Activated CD4-positive, alpha-beta T cell treated with anti-CD3 and anti-CD28 coated beads for 4 hours (primary cell): ENCODE results near the gene ENTPD1.
A peak's percentile ranks its signal among the peaks of the same experiment; 100 is the strongest.

Source experiments
- DNase-seq, 2 donors: peaks; one replicate each; pipeline ENCODE4 v3.0.0-alpha.2; 2020

ENTPD1 gene

DNA sequence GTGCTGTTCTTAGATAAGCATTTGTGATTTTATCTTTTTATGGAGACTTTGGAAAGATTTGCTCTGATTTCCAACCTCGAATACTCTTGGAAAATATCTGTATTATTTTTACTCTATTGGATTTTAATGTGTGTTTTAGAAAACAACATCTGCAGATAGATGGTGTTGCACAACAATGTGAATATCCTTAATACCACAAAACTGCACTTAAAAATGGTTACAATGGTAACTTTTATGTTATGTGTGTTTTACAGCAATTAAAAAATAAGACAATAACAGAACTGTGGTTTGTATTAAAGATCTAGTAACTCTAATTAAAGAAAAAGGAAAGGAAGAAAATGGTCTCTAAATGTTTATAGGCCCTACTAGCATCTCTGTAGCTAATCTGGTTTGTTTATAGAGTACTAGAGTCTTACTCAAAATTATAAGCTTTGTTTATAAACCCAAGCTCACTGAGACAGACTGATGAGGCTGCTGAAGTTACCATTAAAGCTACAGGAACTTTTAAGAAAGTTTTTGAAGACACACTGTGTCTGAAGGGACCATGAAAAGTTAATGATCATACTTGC lies 77.2 kb downstream of the ENTPD1 start:
- DNase-seq: no peak

DNA sequence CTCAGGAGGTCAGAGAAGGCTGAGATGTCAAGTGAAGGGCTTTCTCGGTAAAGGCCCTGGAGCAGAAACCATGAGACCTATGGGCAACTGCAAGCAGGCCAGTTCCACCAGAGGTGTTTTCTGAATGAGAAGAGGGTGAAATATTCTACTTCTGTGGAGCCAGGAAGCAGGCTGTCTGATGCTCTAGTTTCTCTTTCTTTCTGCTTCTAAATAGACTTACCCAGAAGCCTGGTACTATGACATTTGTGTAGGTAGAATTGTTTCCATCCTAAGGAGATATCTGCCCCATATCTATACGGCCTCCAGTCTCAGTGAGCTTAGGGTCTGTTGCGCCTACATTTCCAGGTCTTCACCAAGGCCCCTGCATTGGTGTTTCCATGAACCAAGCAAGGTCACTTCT lies 78.4 kb downstream of the ENTPD1 start:
- DNase-seq: no peak

DNA sequence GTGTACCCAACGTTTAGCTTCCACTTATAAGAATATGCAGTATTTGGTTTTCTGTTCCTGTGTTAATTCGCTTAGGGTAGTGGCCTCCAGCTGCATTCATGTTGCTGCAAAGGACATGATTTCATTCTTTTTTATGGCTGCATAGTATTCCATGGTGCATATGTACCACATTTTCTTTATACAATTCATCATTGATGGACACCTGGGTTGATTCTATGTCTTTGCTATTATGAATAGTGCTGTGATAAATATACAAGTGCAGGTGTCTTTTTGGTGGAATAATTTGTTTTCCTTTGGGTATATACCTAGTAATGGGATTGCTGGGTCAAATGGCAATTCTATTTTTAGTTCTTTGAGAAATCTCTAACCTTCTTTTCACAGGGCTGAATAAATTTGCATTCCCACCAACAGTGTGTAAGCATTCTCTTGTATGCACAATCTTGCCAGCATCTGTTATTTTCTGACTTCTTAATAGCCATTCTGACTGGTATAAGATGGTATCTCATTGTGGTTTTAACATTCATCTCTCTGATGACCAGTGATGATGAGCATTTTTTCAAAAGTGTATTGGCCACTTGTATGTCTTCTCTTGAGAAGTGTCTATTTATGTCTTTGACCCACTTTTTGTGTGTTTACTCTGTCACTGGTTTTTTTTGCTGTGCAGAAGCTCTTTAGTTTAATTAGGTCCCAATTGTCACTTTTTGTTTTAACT lies 79.3 kb downstream of the ENTPD1 start:
- no peak for DNase-seq

DNA sequence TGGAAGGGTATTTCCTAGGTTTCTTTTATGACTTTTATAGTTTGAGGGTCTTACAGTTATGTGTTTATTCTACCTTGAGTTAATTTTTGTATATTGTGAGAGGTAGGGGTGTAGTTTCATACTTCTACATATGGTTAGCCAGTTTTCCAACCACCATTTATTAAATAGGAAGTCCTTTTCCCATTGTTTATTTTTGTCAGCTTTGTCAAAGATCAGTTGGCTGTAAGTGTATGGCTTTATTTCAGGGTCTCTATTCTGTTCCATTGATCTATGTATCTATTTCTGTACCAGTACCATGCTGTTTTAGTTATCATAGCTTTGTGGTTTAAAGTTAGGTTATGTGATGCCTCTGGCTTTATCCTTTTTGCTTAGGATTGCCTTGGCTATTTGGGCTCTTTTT lies 79.9 kb downstream of the ENTPD1 start:
- no peak for DNase-seq

DNA sequence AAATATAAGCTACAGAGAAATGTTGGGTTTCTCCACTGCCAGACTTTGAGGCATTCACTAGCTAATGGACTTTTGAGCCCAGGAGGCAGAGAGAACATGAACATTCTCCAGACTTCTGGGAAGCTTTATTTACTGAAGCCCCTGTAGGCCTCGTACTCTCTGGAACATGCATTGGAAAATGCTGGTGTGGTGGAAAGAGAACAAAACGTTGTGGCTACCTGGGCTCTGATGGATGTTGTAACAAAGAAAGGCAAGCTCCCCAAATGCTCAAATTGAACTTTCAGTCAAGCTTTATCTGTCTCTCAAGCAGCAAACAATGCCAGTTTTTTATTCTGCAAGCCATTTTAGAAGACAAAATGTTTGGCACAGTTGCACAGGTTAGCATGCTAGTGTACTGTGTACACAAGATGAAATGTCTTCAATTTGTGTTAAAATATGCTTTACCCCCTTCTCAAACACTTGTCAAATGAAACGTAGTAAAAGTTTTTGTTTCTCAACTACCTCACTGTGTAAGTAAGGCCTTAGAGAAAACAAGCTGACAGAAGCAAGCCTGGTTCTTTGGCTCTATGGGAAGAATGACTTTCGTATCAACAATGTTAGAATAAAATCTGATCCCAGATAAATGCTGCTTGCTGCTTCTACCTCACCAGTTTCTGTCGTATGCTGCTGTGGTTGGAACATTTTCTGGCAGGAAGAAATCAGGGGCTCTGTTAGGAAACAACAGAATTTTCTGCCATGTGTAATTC lies 80.8 kb downstream of the ENTPD1 start:
- no peak for DNase-seq

DNA sequence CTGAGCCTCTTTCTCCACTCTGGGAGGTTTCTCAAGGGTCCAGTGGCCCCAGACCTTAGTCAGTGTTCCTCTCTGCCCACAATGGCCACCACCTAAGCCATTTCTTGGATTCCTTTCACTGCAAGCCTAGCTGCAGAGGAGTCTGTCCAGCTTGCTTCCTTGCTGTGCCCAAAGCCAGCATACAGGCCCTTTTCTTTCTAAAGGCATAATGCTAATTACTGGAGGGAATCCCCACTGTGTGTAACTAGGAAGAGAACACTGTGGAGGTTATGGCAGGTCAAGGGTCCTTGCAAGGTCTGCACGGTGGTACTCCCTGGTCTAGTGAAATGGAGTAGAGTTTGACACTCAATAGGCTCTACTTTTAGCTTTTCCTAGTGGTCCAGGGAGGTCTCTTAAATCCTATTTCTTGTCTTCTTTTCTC lies 81.4 kb downstream of the ENTPD1 start:
- no peak for DNase-seq

DNA sequence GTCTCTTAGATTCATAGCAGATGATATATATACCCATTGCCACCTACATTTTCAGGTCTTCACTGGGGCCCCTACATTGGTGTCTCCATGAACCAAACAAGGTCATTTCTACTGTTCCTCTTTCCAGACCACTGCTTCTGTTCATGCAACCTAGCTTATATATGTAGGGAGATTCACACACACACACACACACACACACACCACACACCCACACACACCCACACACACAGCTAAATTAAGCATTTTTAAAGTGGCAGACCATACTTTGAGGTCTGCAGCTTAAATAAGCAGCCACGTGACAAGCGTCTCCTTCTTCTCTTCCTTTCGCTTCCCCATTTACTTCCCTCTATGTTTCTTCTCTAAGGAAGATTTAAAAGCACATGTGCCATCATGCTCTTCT lies 81.8 kb downstream of the ENTPD1 start:
- DNase-seq: no peak

DNA sequence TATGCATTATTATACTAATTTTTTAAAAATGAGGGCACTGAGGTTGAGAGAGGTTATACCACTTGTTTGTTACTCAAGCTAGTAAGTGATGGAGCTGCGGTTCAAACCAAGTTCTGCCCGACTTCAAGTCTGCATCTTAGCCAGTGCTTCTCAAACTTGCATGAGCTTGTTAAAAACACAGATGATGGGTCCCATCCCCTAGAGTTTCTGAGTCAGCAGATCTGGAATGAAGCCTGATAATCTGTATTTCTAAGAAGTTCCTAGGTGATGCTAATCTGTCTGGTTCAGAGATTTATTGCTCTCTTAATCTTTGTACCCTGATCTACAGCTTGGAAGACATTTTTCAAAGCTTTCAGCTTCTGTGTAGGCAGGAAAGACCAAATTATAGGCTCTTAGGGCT lies 84.2 kb downstream of the ENTPD1 start:
- no peak for DNase-seq

DNA sequence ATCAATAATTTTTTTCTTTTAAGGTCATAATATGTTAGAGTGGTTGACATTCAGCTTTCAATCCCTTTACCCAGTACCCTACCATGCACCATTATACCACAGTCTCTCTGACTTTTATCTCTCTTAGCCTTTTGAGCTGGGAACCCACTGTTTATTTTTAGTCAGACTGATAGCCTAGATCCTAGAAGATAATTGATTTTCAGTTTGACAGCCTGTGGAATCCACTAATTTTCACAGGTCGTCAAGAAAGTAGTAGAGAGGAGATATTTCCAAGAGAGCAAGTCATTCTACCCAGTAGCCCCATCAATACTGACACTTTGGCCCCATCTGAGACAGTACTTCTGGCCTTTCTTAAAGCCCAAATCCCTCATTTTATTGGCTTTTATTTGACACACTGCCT lies 84.7 kb downstream of the ENTPD1 start:
- DNase-seq: no peak

DNA sequence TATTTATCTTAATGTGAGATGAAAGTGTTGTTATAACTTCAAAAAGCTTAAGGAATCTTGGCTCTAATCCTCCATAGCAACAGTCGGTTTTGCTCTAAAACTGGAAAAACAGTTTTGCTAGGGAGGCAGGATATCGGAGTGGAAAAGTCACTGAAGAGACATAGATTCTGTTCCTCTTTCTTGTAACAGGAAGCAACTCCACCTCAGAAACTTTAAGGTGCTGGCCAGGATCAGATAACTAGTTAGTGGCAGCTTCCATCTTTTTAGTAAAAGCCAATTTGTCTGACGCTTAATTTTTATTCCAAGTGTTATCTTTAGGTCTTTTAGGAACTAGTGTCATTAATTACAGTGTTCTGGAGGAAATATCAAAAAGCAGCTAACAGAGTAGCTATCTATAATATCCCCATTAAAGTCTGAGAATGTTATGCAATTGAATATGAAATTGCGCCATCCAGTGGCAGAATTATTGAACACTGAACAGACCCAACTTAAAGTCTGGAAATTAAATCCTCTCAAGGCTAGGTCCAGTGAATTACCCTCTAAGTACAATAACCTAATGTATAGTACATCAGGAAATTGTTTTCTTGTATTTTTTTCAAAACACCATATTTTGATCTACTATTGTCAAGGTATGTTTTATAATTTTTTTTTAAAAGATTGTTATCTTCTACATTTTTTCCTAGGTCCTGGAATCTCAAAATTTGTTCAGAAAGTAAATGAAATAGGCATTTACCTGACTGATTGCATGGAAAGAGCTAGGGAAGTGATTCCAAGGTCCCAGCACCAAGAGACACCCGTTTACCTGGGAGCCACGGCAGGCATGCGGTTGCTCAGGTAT lies 85.9 kb downstream of the ENTPD1 start:
- DNase-seq: peak; percentile 27 to 45

DNA sequence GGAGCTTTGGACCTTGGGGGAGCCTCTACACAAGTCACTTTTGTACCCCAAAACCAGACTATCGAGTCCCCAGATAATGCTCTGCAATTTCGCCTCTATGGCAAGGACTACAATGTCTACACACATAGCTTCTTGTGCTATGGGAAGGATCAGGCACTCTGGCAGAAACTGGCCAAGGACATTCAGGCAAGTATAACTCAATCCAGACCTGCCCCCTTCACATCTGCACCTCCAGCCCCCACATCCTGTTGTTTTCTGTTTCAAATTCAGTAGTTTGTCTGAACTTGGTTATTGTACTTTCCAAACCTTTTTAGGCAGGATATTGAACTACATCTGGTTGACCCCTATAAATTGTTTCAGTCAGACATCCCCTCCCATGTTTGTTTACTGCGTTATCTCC lies 89.4 kb downstream of the ENTPD1 start:
- no peak for DNase-seq

DNA sequence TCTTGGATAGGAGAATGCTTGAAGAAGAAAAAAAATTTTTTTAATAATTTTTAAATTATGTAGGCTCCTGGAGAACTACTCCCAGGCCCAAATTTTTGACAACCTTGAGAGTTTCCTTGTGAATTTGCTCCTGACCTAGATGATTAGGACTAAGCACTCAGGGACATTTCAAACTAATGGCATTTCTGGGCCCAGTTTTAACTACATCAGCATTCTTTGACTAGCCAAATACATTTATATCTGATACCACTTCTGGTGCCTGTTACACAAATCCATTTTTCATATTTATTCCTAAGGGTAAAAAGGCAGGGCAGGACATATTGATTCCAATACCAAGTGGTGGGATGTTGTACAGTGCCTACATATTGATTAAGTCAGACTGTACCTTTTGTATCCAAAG lies 91.0 kb downstream of the ENTPD1 start:
- DNase-seq: no peak

DNA sequence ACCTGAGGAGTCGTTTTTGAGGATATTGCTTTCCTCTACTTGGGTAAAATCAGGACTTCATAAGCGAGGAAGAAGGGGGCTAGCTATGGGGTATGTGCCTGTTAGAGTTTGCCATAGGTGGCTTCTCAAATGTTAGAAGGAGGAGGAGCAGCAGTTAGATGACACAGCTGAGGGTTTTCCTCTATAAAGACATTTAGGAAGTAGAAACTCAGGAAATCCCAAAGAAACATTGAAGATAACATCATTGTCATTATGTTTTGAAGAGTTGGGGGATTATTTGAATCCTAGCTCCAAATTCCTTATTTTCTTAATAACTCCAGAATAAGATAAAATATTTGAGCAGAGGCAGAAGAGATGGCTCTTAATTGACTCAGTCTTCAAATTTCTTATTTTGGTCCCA lies 92.9 kb downstream of the ENTPD1 start:
- no peak for DNase-seq

DNA sequence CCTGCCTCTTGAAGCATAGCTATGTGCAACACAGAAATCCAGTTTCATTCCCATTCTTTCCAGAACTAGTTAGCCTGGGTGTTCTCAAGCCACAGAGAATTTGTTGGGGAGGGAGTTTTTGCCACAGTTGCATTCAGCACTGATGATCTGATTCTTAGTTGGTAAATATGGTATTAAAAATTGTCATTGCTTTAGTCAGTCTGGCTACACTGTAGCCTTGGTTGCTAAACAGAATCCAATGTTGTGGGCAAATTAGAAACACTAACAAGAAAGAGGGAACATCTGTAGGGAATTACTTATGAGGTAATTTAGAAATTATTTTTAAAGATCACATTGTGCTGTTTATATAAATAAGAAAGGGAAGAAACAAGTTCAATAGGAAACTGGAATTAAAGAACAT lies 94.8 kb downstream of the ENTPD1 start:
- no peak for DNase-seq

DNA sequence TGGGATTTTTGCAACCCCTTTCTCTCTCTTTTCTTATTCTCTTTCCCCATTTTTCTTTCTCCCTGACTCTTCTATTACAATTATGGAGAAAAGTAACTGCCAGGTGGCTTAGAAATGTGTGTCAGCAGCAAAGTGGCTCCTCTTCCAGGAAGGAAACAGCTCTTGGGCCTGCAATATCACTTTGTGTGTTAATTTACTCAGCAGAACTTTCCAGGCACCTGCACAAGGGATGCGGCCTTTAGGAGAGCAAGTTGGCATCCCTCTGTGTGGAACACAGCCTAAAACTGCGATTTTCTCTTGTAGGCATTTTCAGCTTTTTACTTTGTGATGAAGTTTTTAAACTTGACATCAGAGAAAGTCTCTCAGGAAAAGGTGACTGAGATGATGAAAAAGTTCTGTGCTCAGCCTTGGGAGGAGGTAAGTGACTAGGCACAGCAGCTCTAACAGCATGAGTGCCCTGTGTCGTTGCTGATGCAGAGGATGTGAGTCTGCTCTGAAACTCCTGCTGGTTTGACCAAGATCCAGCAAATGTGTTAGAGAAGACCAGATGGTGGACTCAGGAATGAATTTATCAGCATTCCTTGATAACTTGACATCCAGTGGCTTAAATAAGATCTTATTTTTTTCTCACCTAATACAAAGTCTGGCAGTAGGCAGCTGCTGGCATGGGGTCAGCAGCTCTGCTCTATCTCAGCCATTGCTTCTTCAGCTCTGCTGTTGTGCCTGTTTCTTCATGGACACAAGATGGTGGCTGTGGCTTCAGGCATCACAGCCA lies 104.4 kb downstream of the ENTPD1 start:
- DNase-seq: no peak

DNA sequence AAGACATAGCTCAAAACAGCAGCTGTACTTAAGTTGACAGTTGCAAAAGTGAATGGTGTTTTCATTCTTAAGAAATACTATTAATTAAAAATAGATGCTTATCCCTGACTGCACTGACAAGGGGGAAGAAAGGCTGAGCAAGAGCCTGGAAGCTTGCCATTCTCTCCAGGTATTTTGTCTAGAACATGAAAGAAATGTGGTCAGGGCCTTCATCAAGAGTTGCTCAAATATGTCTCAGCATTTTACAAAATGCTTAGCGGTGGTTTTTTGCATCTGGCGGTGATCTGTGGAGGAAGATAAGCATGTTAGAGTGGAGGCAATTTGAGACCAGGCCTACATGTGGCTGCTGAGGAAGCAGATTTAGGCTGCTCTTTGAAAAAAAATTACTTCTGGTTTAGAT lies 105.4 kb downstream of the ENTPD1 start:
- DNase-seq: no peak

DNA sequence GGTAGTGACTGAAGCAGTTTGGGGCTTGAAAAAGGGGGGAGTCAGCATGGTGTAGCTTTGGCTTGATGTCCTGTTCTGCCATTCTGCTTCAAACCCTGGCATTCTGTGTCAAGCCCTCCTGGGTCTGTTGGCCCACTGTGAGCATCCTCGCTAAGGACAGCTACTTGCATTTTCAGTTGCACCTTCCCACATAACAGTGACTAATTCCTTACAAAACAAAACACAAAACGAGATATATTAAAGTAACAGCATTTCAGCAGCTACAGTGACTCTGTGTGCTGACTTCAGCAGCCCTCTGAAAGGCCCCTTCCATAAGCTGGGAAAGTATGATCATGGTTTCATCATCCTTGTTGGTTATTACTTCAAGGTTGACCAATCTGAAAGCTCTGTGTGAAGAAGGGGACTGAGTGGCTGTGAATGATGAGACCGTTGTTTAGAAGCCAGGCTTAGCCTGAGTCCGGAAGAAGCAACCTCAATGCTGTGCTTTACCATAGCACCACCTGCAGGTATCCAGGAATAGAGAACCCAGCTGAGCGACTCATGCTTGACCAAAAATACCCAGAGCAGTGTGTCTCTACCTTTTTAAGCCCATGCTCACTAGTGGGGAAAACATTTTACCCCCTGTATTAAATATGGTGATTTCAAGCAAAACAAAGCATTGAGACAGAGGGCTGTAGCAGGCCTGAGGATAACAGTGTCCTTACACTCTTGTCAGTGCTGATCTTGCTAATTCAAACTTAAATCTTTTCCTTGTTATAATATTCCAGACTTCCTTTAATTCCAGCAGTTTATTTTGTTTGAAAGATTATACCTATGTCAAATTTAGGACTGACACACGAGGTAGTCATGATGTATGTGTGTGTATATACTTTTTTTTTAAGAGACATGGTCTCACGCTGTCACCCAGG lies 109.2 kb downstream of the ENTPD1 start:
- peak; percentile 5 to 17 for DNase-seq

DNA sequence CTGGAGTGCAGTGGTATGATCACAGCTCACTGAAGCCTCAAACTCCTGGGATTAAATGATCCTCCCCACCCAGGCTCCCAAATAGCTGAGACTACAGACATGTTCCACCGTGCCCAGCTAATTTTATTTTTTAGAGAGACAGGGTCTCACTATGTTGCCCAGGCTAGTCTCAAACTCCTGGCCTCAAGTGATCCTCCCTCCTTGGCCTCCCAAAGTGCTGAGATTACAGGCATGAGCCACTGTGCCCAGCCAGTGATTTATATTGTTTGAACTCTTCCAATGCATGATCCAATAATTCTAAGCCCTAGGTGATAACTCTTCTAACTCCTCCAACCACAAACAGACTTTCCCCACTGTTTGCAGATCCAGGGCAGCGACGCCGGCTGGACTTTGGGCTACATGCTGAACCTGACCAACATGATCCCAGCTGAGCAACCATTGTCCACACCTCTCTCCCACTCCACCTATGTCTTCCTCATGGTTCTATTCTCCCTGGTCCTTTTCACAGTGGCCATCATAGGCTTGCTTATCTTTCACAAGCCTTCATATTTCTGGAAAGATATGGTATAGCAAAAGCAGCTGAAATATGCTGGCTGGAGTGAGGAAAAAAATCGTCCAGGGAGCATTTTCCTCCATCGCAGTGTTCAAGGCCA lies 110.0 kb downstream of the ENTPD1 start:
- no peak for DNase-seq

DNA sequence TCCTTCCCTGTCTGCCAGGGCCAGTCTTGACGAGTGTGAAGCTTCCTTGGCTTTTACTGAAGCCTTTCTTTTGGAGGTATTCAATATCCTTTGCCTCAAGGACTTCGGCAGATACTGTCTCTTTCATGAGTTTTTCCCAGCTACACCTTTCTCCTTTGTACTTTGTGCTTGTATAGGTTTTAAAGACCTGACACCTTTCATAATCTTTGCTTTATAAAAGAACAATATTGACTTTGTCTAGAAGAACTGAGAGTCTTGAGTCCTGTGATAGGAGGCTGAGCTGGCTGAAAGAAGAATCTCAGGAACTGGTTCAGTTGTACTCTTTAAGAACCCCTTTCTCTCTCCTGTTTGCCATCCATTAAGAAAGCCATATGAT lies 110.5 kb downstream of the ENTPD1 start:
- no peak for DNase-seq

DNA sequence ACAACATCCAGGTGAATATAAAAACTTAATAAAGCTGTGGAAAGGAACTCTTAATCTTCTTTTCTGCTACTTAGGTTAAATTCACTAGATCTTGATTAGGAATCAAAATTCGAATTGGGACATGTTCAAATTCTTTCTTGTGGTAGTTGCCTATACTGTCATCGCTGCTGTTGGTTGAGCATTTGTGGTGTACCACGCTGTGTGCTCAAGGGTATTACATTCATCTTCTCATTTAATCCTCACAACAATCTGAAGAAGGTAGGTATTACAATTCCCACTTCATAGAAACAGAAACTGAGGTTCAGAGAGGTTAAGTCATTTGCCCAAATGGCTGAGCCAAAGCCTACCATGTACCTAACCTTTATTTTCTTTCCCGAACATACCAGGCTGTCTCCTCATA lies 111.9 kb downstream of the ENTPD1 start:
- no peak for DNase-seq

DNA sequence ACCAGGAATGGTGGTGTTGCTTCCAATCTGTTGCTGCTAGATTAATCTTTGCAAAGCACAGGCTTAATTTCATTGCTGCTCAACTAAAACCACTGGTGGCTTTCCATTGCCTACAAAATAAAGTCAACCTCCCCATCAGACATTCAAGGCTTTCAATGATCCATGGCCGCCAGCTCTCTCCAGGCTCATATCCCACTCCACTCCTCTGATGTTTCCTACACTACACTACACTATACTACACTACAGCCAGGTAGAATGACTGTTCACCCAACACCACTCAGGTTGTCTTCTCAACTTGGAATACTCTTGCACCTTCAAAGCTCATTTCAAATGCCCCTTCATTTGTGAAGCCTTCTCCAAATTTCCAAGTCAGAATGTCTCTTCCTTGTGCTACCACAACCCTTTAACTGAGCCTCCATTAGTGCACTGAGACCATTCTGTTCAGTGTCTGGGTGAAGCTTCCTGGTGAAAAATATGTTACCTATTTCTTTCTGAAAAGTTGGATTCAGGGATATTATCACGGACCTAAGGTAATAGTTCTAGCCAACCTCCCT lies 116.3 kb downstream of the ENTPD1 start:
- no peak for DNase-seq
